ENCODE measurements around the gene C2CD4A. TPM values are rescaled to one million over a fixed set of nuclear protein-coding genes. Genes with fewer than 3 reads are reported as not detected.

C2CD4A gene
- total and polyA plus RNA-seq, 10 donors = 0.04 to 0.08 (median 0.06) TPM; not detected in 7

DNA sequence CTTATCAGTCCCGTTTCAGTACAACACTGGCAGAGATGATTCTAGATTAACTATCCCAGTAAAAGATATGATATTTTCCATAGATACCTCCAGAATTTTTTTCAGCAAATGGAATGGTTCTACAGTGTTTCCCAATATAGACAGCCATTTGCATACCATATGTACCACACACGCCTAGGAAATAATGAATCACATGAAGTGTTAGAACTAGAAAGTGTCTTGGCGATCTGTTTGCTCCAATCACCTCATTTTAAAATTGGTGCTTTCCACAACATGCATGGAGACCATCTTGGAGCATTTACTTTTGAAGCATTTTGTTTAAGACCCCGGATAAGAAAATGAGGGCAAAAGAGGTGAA lies 2.0 kb downstream of the C2CD4A start:
- Histone ChIP-seq H3K4me1 (peaks cover 18 to 36% (median 29%) of the 10 kb centered on the region in 6 donors), H3K4me3 (peak overlapping the region; percentile 36 to 87 (median 68)), H3K9me3 (no peaks in the 10 kb centered on the region), H3K27ac (peak overlapping the region in 5 of 8 donors; percentile 27 to 58 (median 43)), H3K27me3 (replicated peaks in 1 of 7) (peaks cover 0 to 44% (median 7%) of the 10 kb centered on the region in 7 donors), H3K36me3 (no peaks in the 10 kb centered on the region)
- intact Hi-C loops (cut with DNase I; ENCODE audit: low total_unique reads) = no loop called here
- DNase-seq = no peak
- 43 to 51% (median 46%) methylated on average over 4 of the region's 4 CpGs for WGBS, 5 donors
- TF ChIP-seq, protein P1, sequence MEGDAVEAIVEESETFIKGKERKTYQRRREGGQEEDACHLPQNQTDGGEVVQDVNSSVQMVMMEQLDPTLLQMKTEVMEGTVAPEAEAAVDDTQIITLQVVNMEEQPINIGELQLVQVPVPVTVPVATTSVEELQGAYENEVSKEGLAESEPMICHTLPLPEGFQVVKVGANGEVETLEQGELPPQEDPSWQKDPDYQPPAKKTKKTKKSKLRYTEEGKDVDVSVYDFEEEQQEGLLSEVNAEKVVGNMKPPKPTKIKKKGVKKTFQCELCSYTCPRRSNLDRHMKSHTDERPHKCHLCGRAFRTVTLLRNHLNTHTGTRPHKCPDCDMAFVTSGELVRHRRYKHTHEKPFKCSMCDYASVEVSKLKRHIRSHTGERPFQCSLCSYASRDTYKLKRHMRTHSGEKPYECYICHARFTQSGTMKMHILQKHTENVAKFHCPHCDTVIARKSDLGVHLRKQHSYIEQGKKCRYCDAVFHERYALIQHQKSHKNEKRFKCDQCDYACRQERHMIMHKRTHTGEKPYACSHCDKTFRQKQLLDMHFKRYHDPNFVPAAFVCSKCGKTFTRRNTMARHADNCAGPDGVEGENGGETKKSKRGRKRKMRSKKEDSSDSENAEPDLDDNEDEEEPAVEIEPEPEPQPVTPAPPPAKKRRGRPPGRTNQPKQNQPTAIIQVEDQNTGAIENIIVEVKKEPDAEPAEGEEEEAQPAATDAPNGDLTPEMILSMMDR (IDR thresholded peaks at IDR 0.05 in 8 of 11, conservative IDR thresholded peaks at IDR 0.05 in 3 of 11) = peak in 1 of 11 experiments; percentile 4
- TF ChIP-seq POLR2A (IDR thresholded peaks at IDR 0.05) (no peak), POLR2AphosphoS5 (IDR thresholded peaks at IDR 0.05) (no peak)

GRCh38 chr15:62069551-62069950 lies 2.8 kb downstream of the C2CD4A start:
- Histone ChIP-seq H3K4me3 (no peak overlapping the region), H3K4me1 (peaks cover 18 to 36% (median 29%) of the 10 kb centered on the region in 6 donors), H3K9me3 (no peaks in the 10 kb centered on the region), H3K36me3 (no peaks in the 10 kb centered on the region), H3K27me3 (replicated peaks in 1 of 7) (peaks cover 0 to 44% (median 7%) of the 10 kb centered on the region in 7 donors), H3K27ac (no peak overlapping the region)
- 68 to 88% (median 73%) methylated on average over 5 of the region's 5 CpGs for WGBS, 5 donors
- no peak for TF ChIP-seq POLR2AphosphoS5 (IDR thresholded peaks at IDR 0.05)
- intact Hi-C loops (cut with DNase I; ENCODE audit: low total_unique reads) = no loop called here
- DNase-seq = no peak

DNA sequence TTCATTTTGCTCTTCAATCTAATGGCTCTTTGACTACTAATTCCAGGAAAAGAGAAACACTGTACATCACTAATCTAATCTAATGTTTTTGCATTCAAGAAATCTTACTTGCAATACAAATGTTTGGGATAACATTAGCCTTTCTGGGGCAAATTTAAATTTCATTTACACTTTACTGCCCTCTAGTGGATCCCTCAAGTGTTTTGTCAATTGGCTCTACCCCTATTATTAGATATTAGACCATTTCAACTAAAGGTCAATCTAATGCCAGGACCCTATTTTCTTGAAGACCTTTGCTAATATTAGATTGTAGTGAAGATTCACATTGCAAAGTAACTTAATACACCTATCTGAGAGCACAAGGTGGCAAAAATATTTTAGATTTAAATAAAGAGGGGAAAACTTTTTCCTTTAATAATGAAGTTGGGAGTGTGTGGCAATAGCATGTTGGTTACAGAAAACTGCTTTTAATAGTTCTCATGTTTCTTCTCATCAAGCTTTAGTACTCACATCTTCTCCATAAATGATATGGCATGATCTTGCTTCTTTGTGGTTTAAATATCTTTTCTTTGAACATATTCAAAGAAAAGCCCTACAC lies 5.0 kb downstream of the C2CD4A start:
- intact Hi-C loops (cut with DNase I; ENCODE audit: low total_unique reads) = loop anchor here (10.0 kb wide), 1 partner anchor 207 kb away; no protein-coding TSS in a partner anchor
- Histone ChIP-seq H3K27ac (no peak overlapping the region), H3K4me3 (no peak overlapping the region), H3K27me3 (replicated peaks in 1 of 7) (peaks cover 0 to 32% (median 7%) of the 10 kb centered on the region in 7 donors), H3K4me1 (peaks cover 12 to 26% (median 22%) of the 10 kb centered on the region in 6 donors), H3K36me3 (no peaks in the 10 kb centered on the region), H3K9me3 (no peaks in the 10 kb centered on the region)
- DNase-seq = no peak
- TF ChIP-seq POLR2A (IDR thresholded peaks at IDR 0.05) = no peak
- TF ChIP-seq, protein P1 (IDR thresholded peaks at IDR 0.05 in 8 of 11, conservative IDR thresholded peaks at IDR 0.05 in 3 of 11) = peak; percentile 27 to 79 (median 67)

DNA sequence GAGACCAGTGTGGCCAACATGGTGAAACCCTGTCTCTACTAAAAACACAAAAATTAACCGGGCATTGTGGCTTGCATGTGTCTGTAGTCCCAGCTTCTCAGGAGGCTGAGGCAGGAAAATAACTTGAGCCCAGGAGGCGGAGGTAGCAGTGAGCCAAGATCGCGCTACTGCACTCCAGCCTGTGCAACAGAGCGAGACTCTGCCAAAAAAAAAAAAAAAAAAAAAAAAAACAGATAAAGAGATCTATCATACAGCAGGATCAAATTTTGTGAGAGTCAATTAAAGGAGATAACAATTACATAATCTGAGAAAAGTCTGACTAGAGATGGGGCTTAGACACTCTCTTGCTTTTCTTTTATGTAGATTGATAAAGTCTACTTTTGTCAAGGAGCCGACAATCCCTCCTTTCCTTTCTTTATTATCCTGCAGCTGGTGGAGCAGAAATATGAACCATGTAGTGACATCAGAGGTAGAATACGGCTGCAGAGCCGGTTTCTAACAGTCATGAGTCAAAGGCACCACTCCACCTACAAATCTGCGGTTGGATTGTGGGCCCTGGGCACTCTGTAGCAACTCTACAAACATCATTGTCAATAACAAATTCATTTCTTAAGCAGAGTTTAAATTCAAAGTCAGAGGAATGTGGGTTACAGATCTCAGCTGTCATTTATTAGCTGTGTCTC lies 9.0 kb downstream of the C2CD4A start:
- DNase-seq = no peak
- H3K4me3 ChIP-seq = no peak overlapping the region
- H3K36me3 ChIP-seq = no peaks in the 10 kb centered on the region
- H3K27ac ChIP-seq = no peak overlapping the region
- intact Hi-C loops (cut with DNase I; ENCODE audit: low total_unique reads) = loop anchor here (10.0 kb wide), 1 partner anchor 211 kb away; no protein-coding TSS in a partner anchor
- WGBS, 5 donors = 92 to 94% (median 93%) methylated on average over 9 of the region's 9 CpGs
- no peaks in the 10 kb centered on the region for H3K9me3 ChIP-seq
- no peaks in the 10 kb centered on the region for H3K4me1 ChIP-seq
- H3K27me3 ChIP-seq (replicated peaks in 1 of 7) = no peaks in the 10 kb centered on the region
- no peak for TF ChIP-seq POLR2A (IDR thresholded peaks at IDR 0.05)
- TF ChIP-seq POLR2AphosphoS5 (IDR thresholded peaks at IDR 0.05) = no peak
- TF ChIP-seq, protein P1 (IDR thresholded peaks at IDR 0.05 in 8 of 11, conservative IDR thresholded peaks at IDR 0.05 in 3 of 11) = no peak
